Loucy (cell line): ENCODE data around the gene PPIL1.

ENCODE experiments used
- H2AFZ ChIP-seq: fragments of 200-600 bp; sonication (generic); 2 replicates; pipeline ENCODE4 v1.6.0; 2016; ENCODE audit warnings: antibody characterized with exemption, mild to moderate bottlenecking, low read length, moderate library complexity
- H3F3A ChIP-seq: fragments of 200-600 bp; 2 replicates; pipeline ENCODE4 v1.6.0; 2016; ENCODE audit warnings: antibody characterized with exemption, low read depth, mild to moderate bottlenecking
- H3K27me3 ChIP-seq: fragments of 200-600 bp; sonication (generic); 2 replicates; pipeline ENCODE4 v1.6.1; 2014; ENCODE audit warnings: low read length, mild to moderate bottlenecking; ENCODE audit not compliant: insufficient read depth, poor library complexity, severe bottlenecking
- H3K36me3 ChIP-seq: fragments of 200-600 bp; sonication (generic); 2 replicates; pipeline ENCODE4 v1.6.1; 2016; ENCODE audit warnings: low read length; ENCODE audit not compliant: insufficient read depth
- H3K4me1 ChIP-seq: fragments of 200-600 bp; sonication (generic); 2 replicates; pipeline ENCODE4 v1.5.1; 2014; ENCODE audit warnings: low read length, mild to moderate bottlenecking; ENCODE audit not compliant: insufficient read depth, poor library complexity, severe bottlenecking
- H3K4me2 ChIP-seq: fragments of 200-600 bp; sonication (generic); 2 replicates; pipeline ENCODE4 v1.6.0; 2014; ENCODE audit warnings: antibody characterized with exemption, low read length, low read depth, mild to moderate bottlenecking; ENCODE audit not compliant: poor library complexity, severe bottlenecking
- H3K4me3 ChIP-seq: fragments of 200-600 bp; sonication (generic); 2 replicates; pipeline ENCODE4 v1.5.1; 2014; ENCODE audit warnings: low read length, mild to moderate bottlenecking, mixed read lengths; ENCODE audit not compliant: poor library complexity, severe bottlenecking
- H3K79me2 ChIP-seq: fragments of 200-600 bp; sonication (generic); 2 replicates; pipeline ENCODE4 v1.6.1; 2014; ENCODE audit warnings: low read length; ENCODE audit not compliant: insufficient read depth
- H3K9ac ChIP-seq: fragments of 200-600 bp; sonication (generic); 2 replicates; pipeline ENCODE4 v1.6.0; 2014; ENCODE audit warnings: mild to moderate bottlenecking, low read depth, low read length, moderate library complexity; ENCODE audit not compliant: poor library complexity, severe bottlenecking
- H3K9me2 ChIP-seq: fragments of 200-600 bp; sonication (generic); replicated peaks from 2 replicates; pipeline ENCODE4 v1.6.1; 2016; ENCODE audit warnings: low read depth, low read length, mixed read lengths
- H3K9me3 ChIP-seq: fragments of 200-600 bp; sonication (generic); 2 replicates; pipeline ENCODE4 v1.6.1; 2014; ENCODE audit warnings: mild to moderate bottlenecking, antibody characterized with exemption, low read length, low read depth; ENCODE audit not compliant: insufficient read depth
- H4K20me1 ChIP-seq: fragments of 200-600 bp; sonication (generic); 2 replicates; pipeline ENCODE4 v1.6.0; 2014; ENCODE audit warnings: antibody characterized with exemption, low read length, mild to moderate bottlenecking; ENCODE audit not compliant: insufficient read depth, poor library complexity, severe bottlenecking
- EZH2phosphoT487 ChIP-seq: fragments of 200-600 bp; IDR thresholded peaks from 2 replicates; pipeline ENCODE4 v1.6.1; 2018; ENCODE audit warnings: antibody characterized with exemption, mild to moderate bottlenecking, moderate library complexity, borderline replicate concordance
- TF ChIP-seq, protein P1 (sequence below): fragments of 200-600 bp; sonication (generic); conservative IDR thresholded peaks from 2 replicates; pipeline ENCODE4 v1.5.1; 2014; ENCODE audit warnings: mild to moderate bottlenecking, antibody characterized with exemption, low read length

The PPIL1 gene

DNA sequence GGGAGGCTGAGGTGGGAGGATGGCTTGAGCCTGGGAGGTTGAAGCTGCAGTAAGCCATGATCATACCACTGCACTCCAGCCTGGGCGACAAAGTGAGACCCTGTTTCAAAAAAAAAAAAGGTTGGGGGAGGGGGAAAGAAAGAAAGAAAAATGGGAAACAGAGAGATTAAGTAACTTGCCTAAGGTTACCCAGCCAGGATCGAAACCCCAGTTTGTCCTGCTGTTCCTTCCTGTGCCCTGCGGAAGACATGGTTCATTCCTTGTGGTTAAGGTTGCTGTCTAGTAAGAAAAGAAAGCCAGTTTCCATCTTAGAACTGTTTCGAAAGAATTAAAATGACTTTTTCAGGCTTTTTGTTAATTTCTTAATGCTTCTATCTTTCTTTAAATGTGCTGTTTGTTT lies 41.0 kb upstream of the PPIL1 start:
- no peaks in the 10 kb centered on the region for H3K27me3 ChIP-seq
- no peak overlapping the region for H3K9ac ChIP-seq
- H3K9me3 ChIP-seq = no peaks in the 10 kb centered on the region
- no peak overlapping the region for H2AFZ ChIP-seq
- H3K79me2 ChIP-seq = no peaks in the 10 kb centered on the region
- H3F3A ChIP-seq = peaks cover 17% of the 10 kb centered on the region
- H3K9me2 ChIP-seq = no peaks in the 10 kb centered on the region
- H3K4me3 ChIP-seq = no peak overlapping the region
- H3K36me3 ChIP-seq = peaks cover 25% of the 10 kb centered on the region; the same call in 1 of the 2 replicates
- TF ChIP-seq, protein P1, sequence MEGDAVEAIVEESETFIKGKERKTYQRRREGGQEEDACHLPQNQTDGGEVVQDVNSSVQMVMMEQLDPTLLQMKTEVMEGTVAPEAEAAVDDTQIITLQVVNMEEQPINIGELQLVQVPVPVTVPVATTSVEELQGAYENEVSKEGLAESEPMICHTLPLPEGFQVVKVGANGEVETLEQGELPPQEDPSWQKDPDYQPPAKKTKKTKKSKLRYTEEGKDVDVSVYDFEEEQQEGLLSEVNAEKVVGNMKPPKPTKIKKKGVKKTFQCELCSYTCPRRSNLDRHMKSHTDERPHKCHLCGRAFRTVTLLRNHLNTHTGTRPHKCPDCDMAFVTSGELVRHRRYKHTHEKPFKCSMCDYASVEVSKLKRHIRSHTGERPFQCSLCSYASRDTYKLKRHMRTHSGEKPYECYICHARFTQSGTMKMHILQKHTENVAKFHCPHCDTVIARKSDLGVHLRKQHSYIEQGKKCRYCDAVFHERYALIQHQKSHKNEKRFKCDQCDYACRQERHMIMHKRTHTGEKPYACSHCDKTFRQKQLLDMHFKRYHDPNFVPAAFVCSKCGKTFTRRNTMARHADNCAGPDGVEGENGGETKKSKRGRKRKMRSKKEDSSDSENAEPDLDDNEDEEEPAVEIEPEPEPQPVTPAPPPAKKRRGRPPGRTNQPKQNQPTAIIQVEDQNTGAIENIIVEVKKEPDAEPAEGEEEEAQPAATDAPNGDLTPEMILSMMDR = no peak
- no peak for TF ChIP-seq EZH2phosphoT487
- peaks cover 59% of the 10 kb centered on the region for H3K4me1 ChIP-seq
- H3K4me2 ChIP-seq = no peak overlapping the region
- H4K20me1 ChIP-seq = no peaks in the 10 kb centered on the region

DNA sequence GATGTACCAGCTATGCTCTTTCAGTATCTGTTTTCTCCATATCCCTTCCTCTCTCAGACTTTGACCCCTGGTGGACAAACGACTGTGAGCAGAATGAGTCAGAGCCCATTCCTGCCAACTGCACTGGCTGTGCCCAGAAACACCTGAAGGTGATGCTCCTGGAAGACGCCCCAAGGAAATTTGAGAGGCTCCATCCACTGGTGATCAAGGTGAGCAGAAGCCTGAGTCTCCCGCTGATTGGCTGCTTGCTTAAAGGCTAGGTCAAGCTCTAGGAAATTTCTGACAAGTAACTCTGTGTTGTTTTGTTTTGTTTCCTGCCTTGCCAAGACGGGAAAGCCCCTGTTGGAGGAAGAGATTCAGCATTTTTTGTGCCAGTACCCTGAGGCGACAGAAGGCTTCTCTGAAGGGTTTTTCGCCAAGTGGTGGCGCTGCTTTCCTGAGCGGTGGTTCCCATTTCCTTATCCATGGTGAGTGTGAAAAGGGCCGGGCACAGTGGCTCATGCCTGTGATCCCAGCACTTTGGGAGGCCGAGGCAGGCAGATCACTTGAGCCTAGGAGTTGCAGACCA lies 39.7 kb upstream of the PPIL1 start:
- no peaks in the 10 kb centered on the region for H3K27me3 ChIP-seq
- H3K9me2 ChIP-seq = no peaks in the 10 kb centered on the region
- peak overlapping the region; percentile 98 for H3K4me2 ChIP-seq
- peaks cover 17% of the 10 kb centered on the region for H3F3A ChIP-seq
- peaks cover 69% of the 10 kb centered on the region for H3K4me1 ChIP-seq
- no peaks in the 10 kb centered on the region for H4K20me1 ChIP-seq
- peaks cover 16% of the 10 kb centered on the region; the same call in 1 of the 2 replicates for H3K36me3 ChIP-seq
- no peak for TF ChIP-seq EZH2phosphoT487
- TF ChIP-seq, protein P1 = peak; percentile 47
- H3K79me2 ChIP-seq = no peaks in the 10 kb centered on the region; the same call in 1 of the 2 replicates
- H2AFZ ChIP-seq = no peak overlapping the region
- peak overlapping the region; percentile 56 for H3K9ac ChIP-seq
- no peak overlapping the region for H3K4me3 ChIP-seq
- H3K9me3 ChIP-seq = no peaks in the 10 kb centered on the region

DNA sequence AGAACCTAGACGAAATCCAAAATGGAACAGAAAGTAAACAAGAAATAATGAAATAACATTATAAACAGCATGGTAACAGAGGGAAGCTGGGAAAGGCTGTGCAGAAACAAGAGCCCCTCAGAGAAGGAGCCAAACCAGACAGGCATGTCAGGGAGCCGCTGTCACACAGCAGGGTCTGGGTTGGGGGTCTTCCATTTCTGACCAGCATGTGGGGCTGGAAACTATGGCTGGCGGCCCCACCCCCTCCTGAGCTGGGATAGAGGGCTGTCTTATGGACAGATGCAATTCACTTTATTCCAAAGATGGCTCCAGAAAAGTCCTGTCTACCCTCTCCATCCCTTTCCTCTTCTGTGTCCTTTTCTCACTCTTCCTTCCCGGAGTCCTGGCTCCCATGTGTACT lies 38.5 kb upstream of the PPIL1 start:
- H3K9ac ChIP-seq = peak overlapping the region; percentile 56
- no peaks in the 10 kb centered on the region for H4K20me1 ChIP-seq
- H3K4me3 ChIP-seq = peak overlapping the region; percentile 62
- no peaks in the 10 kb centered on the region for H3K9me3 ChIP-seq
- TF ChIP-seq EZH2phosphoT487 = no peak
- TF ChIP-seq, protein P1 = no peak
- no peaks in the 10 kb centered on the region for H3K27me3 ChIP-seq
- no peaks in the 10 kb centered on the region for H3K9me2 ChIP-seq
- peaks cover 5% of the 10 kb centered on the region; the same call in 1 of the 2 replicates for H3K79me2 ChIP-seq
- peaks cover 70% of the 10 kb centered on the region for H3K4me1 ChIP-seq
- peak overlapping the region; percentile 98 for H3K4me2 ChIP-seq
- no peak overlapping the region for H2AFZ ChIP-seq
- peaks cover 17% of the 10 kb centered on the region for H3F3A ChIP-seq
- H3K36me3 ChIP-seq = peaks cover 16% of the 10 kb centered on the region; the same call in 1 of the 2 replicates
